ENCODE results near the gene NELFCD.
"Not testable (repeated sequence)": the region's sequence is repeated elsewhere in the genome, so short reads cannot be mapped to it uniquely, and the experiment has no call there.

NELFCD gene

DNA sequence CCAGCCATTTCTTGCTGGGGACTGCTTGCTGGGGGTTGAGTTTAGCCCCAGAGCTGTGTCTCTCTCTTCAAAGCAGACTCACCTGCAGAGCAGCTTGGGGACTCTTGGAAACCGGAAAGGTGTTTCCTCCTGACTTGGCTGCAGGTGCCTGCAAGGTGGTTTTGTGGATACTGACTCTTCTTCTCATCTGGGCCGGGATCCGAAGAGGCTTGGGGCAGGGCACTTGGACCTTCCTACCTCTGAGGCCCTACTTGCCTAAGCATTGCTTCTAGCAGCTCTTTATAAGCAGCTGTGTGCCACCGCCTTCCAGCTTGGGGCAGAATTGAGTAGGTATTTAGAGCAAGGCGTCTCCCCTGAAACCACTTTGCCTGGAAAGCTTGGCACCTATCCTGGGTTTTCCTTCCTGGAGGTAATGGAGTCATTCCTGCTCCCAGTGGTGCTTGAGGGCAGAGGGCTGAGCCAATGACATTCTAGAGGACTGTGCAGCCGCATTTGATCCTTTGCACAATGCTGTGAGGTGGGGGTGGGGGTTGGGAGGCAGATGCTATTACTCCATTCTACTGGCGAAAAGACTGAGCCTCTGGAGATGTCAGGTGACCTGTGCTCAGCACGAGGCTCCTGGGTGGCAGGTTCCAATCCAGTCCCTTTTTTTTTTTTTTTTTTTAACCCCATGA is 29.4 kb downstream of the NELFCD start:
- no peak for DNase-seq (ENCODE audit: low read depth)

DNA sequence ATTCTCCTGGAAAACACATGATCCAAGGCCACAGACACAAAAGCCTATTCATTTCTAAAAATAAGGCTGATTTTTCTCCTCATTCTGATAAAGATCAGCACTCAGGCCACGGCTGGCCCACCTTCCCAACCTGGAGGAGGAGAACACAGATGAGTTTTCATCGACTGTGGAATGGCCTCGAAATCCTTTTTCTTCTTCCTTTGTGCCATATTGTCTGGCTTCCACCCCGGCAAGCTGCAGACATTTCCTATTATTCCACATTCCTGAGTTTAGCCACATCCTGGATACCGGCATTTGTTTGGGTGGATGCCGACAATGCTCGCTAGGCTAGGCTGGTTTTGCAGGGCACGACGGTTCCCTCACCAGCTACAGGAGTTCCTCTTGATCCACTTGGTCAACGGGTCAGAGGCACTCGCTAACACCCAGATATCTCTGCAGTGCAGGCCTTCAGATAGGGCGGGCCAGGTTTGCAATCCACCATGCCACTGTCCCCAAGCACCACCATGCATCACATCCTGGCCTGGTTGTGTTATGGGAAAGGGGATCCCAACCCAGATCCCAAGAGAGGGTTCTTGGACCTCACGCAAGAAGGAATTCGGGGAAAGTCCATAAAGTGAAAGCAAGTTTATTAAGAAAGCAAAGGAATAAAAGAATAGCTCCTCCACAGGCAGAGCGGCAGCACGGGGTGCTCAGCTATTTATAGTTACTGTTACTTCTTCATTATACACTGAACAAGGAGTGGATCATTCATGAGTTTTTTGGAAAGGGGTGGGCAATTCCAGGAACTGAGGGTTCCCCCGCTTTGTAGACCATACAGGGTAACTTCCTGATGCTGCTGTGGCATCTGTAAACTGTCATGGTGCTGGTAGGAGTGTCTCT is 30.2 kb downstream of the NELFCD start:
- no peak for DNase-seq (ENCODE audit: low read depth)

DNA sequence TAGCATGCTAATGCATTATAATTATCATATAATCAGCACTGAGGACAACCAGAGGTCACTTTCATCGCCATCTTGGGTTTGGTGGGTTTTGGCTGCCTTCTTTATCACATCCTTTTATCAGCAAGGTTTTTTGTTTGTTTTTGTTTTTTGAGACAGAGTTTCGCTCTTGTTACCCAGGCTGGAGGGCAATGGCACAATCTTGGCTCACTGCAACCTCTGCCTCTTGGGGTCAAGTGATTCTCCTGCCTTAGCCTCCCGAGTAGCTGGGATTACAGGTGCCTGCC is 30.8 kb downstream of the NELFCD start:
- DNase-seq (ENCODE audit: low read depth), result not testable (repeated sequence)

DNA sequence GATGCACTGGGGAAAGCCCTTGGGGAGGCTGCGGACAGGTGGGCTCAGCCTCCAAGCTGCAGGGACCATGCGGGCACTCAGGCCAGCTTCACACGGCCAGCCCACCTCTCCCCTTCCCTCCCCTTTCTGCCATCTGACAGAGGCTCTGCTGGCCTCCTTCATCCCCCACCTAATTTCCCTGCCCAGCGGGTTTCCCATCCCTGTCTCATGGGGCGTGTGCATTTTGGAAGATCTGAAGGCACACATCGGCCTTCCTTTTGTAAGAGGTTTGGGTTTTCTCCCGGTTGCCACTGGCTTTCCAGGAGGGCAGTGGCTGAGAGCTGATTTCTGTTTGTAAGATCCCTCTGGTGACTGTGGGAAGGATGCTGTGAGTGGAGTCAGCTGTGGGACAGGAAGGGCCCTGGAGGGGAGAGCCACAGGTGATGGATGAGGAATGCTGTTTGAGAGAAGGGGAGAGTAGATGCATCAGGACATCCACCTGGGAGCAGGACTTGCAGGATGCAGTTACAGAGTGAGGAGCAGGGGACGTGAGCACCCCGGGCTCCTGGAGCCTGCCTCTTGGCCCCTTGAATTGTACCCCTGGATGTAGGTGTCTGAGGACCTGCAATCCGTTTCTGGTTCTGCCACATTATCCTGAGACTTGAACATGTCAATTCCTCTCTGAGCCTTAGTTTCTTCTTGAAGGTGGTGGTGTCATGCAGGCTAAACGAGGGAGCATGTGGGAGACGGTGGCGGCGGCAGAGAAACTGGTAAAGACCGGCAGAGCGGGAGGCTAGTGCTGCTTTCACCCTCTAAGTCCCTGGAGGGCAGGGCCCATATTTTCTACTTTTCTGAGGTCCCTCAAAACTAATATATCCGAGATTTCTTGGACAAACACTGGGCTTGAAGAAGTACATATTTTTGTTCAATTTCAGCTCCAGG is 32.2 kb downstream of the NELFCD start:
- DNase-seq (ENCODE audit: low read depth), result no peak

DNA sequence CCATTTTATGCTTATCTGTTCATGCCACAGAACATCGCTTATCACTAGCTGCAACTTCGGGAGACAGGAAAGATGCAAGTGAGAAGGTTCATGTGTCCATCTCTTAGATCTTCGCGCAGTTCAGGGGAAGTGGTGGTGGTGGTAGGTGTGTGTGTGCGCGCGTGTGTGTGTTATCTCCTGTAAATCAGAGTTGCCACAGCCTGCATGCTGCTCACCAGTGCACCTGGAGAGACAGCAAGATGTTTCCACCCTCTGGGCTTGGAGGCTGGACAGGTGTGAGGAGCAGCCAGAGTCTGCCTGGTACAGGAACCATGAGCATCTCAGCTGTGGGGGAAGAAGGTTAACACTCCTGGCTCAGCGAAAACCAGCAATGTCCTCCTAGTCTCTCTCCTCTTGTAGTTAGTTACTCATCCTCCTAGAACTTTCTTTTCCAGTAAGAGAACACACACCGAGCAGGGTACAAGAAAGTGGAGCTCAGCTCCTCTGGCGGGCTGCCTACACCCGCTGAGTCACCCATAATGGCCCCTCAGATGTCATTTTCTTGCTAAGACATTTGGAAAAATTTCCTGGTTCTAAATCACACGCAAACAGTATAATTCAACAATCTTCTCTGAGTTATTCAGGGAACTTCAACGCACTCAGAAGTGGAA is 33.0 kb downstream of the NELFCD start:
- no peak for DNase-seq (ENCODE audit: low read depth)

DNA sequence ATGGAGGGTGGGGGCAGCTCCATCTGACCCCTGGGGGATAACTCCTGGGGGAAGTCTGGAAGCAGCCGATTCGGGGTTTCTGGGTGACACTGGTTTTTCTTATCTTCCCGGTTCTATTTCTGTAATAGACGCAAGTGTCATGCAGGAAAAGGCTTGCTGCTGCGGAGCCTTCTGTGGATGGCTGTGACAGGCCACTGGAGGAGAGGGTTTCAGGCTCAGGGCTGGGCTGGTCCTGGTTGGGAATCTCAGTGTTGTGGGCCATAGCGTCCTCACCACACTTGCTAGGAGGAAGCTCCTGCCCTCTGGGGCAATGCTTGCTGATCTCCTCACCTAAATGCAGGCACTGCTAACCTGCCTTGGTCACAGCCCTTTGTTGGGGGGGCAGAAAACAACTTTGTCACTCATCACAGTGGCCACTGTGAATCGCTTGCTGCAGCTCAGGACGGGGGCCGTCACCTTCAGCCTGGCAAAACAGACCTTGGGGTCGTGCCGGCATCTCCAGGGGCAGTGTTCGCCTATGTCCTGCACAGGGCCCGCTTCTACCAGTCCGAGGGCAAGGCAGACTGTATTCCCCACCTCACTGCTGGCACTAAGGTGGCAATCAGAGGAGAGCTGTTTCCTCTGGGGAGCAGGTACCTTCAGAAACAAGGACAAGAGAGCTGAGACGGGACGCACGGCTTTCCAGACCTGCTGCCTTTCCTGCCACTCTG is 33.8 kb downstream of the NELFCD start:
- DNase-seq (ENCODE audit: low read depth), result no peak

DNA sequence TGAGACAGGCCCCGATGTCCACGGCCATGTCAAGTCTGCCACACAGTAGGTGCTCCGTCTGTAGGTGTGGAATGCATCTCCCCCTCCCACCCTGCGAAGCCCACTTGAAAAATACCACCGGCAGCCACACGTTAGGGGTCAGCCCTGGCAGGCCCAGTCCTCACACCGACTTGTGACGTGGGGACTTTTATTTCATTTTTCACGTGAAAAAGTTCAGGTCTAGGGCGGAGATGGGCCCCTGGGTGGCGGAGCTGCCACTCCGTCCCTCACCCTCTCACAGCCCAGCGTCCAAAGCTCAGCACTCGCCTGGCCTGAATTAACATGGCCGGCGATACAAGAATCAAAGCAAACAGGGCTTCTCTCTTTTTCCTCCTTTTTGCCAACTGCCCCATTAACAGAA is 34.4 kb downstream of the NELFCD start:
- no peak for DNase-seq (ENCODE audit: low read depth)

DNA sequence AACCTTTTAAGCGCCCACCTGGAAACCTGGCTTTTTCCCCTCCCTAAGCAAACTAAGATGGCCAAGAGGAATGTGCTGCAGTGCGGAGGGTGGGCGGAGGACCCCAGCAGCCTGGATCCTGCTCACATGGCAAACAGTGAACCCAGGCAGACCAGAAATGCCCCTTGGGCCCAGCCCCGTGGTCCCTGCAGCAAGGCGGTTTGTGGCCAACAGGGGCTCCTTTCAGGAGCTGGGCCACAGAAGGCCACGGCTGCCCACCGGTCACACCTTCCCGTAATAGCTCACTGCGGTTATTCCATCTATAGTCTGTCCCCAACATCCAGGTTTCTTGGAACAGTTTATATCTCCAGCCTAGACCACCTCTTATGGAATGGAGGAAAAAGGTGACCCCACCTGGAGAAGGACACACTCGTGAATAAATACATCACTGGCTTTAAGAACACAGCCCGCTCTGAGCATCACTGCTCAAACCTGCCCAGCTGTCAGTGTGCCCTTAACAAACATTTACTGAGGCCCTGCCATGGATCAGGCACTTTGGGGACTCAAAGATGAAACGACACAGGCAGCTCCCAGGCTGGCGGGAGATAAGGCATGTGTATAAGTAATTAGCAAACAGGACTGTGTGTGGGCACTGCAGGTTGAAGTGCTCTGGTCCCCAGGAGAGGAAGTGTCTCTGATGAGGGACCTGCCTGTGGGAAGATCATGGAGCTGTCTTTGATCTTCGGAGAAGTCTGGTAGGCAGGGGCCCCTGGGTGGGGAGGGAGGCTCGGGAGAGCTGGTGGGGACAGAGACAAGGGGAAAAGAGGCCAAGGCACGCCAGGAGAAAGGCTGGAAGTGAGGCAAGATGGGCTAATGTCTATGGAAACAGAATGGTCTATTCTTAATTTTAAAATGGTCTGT is 35.0 kb downstream of the NELFCD start:
- DNase-seq (ENCODE audit: low read depth), result no peak

DNA sequence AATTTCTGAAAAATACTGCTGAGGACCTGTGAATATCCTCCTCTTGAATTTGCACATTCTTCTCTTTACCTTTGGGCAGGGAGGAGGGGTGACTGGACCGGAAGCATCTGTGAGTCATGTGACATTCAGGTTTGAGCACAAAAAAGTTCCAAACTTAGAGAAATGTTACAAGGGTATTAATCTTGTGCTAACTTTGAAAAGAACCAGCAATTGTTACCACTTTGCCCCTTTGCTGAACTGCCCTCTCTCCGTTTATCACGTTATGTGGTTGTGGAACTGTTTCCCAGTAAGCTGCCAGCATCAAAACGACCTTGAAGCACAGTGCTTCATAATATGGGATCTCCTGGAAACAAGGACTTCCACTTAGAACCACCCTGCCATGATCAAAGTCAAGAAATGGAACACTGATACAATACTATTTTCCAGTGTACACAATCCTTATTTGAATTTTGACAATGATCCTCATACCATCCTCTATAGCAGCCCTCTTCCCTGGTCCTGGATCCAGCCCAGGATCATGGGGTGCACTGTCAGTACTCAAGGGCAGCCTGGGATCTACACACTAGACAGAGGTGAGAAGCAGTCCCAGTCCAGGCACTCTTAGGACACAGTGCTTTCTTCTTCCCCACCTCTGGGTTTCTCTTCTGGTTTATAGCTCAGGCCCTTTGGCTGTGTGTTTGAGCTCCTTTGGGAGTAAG is 35.9 kb downstream of the NELFCD start:
- no peak for DNase-seq (ENCODE audit: low read depth)

DNA sequence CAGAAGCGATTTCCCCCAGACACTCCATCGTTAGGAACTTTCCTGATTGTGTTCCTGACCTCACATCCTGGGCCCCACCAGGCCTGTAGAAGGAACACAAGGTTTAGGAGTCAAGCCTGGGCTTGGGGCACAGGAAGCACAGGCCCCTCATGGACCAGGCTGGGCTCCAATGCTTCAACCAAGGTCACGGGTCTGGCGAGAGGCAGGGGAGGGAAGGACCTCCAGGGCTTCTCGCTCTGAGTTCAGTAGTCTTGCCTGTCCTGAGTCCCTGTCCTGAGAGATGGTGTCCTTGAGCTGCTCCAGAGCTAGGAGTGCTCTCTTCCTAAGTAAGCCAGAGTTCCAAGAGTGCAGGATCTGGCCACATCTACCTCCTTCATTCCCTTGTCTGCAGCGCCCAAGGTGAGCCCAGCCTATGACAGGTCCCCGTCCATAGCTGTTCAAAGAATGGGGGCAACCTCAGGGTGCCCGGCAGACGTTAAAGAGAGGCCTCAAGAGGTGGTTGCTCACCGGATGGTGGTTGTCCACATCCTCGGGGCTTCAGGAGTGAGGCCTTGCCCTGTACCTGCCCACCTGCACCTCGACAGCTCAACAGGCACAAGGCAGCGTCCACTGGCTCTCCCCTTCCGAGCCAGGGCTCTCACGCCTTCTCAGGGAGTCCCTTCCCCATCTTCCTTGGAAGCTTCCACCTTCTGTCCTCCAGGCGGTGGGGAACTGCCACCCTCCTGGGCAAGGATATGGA is 36.6 kb downstream of the NELFCD start:
- DNase-seq (ENCODE audit: low read depth), result no peak

DNA sequence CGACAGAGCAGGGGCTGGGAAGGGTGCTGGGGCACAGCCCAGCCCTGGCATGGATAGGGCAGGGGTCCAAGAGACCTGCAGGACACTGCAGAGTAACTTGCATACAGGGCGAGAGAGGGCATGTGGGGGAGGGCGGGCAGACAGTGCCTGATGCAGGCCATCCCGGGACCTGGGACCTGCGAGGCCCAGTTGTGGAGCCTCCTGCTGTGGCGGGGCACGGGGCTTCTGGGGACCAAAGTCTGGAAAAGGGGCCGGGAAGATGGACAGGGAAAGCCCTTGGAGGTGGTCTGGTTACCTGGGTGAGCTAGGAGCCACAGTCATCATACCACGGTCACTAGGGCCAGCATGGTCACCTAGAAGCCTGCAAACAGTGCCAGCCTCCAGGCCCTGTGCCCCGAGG is 37.8 kb downstream of the NELFCD start:
- no peak for DNase-seq (ENCODE audit: low read depth)

DNA sequence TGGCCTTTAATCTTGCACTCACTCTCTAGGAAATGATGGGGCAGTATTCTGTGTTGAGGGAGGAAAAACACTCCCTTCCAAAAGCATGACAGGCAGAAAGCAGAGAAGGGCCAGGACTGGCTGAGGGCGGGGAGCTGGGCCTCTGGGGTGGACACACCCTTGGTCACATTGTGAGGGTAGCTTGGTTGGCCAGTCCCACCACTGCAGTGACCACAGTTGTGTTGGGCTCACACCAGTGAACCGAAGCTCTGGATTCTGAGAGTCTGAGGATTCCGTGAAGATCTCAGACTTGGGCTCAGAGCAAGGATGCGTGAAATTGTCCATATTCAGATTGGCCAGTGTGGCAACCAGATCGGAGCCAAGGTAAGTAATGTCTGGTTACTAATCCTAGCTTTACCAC is 38.2 kb downstream of the NELFCD start, which contains the start of gene TUBB1:
TUBB1 (plus strand) TSS at position 213 of the 400 bp plus-strand sequence; CDS start at position 307, 94 bp downstream.
- no peak for DNase-seq (ENCODE audit: low read depth)

DNA sequence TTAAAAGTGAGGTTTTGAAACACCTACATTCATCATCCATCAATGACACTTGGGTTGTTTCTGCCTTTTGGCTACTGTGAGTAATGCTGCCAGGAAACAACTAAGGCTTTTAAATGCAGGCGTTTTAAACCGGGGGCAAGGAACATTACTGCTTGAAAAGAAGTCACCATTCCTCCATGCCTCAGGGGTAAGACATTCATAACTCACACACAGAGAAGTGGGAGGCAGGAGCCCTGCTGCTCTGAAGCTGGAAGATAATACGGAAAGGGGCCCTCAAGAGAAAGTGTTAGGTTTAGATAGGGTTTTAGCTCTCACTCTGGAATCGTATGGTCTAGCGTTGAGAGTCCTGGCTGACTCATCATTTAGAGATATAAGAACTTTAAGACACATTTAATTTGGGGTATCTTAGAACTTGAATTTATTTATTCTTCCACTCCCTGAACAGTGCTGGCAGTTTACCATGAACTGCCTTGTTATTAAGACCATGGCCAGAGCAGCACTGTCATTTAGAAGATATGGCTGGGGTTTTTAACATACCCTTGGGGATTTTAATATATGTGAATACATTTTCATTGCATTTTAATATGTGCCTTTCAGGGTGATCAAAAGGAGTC is 40.0 kb downstream of the NELFCD start:
- no peak for DNase-seq (ENCODE audit: low read depth)

DNA sequence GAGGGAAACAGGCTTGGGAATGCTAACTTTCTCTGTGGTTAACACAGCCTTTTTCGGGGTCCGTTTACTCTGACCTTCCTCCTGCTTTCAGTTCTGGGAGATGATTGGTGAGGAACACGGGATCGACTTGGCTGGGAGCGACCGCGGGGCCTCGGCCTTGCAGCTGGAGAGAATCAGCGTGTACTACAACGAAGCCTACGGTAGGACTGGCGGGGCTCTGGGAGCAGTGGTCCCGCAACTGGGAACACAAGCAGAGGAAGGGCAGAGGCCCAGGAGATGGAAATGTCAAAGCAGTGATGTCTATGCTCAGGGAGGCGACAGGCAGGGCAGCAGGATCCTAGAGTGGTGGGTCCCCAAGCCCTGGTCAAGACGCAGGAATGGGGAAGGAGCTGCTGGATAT is 41.7 kb downstream of the NELFCD start:
- no peak for DNase-seq (ENCODE audit: low read depth)

DNA sequence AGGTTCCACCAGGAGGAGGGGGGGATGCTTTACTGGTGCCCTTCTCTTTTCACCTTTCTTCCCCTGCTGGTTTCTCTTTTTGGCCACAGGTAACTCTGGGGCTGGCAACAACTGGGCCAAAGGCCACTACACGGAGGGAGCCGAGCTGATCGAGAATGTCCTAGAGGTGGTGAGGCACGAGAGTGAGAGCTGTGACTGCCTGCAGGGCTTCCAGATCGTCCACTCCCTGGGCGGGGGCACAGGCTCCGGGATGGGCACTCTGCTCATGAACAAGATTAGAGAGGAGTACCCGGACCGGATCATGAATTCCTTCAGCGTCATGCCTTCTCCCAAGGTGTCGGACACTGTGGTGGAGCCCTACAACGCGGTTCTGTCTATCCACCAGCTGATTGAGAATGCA is 42.6 kb downstream of the NELFCD start:
- no peak for DNase-seq (ENCODE audit: low read depth)

DNA sequence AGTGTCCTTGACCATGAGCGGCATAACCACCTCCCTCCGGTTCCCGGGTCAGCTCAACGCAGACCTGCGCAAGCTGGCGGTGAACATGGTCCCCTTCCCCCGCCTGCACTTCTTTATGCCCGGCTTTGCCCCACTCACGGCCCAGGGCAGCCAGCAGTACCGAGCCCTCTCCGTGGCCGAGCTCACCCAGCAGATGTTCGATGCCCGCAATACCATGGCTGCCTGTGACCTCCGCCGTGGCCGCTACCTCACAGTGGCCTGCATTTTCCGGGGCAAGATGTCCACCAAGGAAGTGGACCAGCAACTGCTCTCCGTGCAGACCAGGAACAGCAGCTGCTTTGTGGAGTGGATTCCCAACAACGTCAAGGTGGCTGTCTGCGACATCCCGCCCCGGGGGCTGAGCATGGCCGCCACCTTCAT is 43.1 kb downstream of the NELFCD start:
- no peak for DNase-seq (ENCODE audit: low read depth)

DNA sequence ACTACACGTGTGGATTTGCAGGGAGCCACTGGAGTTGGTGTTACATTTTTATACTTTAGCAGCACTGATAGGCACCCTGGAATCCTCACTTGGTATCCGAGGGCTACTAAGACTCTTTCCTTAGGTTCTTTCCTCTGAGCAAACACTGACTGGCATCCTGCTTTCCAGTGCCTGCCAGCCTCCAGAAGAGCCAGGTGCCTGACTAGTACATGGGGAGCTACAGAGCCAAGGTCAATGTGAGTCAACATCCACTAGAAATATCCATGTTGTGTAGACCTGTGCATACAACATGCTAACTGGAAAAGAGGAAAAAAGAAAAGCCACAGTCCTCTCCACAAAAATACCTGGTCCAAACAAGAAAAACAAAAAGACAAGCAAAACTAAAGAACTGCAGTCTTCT is 44.0 kb downstream of the NELFCD start:
- DNase-seq (ENCODE audit: low read depth), result no peak

DNA sequence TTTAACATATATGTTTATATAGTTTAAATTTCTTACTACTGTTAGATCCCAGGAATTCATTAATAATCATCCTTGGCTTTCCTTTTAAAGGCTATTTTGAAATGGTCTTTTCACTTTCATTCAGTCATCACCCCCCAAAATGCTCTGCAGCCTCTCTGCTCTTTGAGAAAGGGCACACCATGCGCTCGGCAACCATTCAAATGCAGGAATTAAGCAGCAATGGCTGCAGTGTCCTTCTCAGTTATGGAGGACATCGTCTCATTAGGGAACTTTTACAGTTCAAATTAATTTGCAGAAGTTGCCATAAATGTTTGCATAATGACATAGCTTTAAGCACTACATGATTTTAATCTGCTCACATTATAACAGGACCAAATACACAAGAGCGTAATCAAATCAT is 44.5 kb downstream of the NELFCD start:
- no peak for DNase-seq (ENCODE audit: low read depth)
